Fibroblast of villous mesenchyme (primary cell): Measurements from ENCODE around the gene OSCP1. TPM values are rescaled to one million over a fixed set of nuclear protein-coding genes. Genes with fewer than 3 reads are reported as not detected.

Source experiments
- DNase-seq: peaks from one replicate; pipeline ENCODE4 v3.0.0-alpha.2; 2010; ENCODE audit warnings: low read depth
- H3K4me3 ChIP-seq: 2 replicates; pipeline ENCODE4 v1.5.1; 2011; ENCODE audit warnings: low read depth, mild to moderate bottlenecking, low read length
- total RNA-seq: library from RNA; depleted of rRNA; stranded (reverse); fragments of >200 nt; gene quantifications from 2 replicates; pipeline ENCODE4 v1.2.3, GENCODE V29; 2012
- TF ChIP-seq, protein P1 (sequence below): IDR thresholded peaks from 2 replicates; pipeline ENCODE4 v1.5.1; 2012; ENCODE audit warnings: low read depth, mild to moderate bottlenecking, low read length; ENCODE audit not compliant: insufficient read depth

OSCP1 gene
- total RNA-seq, 1 donor, result 6.0 TPM

GRCh38 chr1:36455386-36455785, 5.1 kb upstream of the OSCP1 start:
- TF ChIP-seq, protein P1, sequence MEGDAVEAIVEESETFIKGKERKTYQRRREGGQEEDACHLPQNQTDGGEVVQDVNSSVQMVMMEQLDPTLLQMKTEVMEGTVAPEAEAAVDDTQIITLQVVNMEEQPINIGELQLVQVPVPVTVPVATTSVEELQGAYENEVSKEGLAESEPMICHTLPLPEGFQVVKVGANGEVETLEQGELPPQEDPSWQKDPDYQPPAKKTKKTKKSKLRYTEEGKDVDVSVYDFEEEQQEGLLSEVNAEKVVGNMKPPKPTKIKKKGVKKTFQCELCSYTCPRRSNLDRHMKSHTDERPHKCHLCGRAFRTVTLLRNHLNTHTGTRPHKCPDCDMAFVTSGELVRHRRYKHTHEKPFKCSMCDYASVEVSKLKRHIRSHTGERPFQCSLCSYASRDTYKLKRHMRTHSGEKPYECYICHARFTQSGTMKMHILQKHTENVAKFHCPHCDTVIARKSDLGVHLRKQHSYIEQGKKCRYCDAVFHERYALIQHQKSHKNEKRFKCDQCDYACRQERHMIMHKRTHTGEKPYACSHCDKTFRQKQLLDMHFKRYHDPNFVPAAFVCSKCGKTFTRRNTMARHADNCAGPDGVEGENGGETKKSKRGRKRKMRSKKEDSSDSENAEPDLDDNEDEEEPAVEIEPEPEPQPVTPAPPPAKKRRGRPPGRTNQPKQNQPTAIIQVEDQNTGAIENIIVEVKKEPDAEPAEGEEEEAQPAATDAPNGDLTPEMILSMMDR, result no peak
- DNase-seq, result no peak
- H3K4me3 ChIP-seq, result no peak overlapping the region

DNA sequence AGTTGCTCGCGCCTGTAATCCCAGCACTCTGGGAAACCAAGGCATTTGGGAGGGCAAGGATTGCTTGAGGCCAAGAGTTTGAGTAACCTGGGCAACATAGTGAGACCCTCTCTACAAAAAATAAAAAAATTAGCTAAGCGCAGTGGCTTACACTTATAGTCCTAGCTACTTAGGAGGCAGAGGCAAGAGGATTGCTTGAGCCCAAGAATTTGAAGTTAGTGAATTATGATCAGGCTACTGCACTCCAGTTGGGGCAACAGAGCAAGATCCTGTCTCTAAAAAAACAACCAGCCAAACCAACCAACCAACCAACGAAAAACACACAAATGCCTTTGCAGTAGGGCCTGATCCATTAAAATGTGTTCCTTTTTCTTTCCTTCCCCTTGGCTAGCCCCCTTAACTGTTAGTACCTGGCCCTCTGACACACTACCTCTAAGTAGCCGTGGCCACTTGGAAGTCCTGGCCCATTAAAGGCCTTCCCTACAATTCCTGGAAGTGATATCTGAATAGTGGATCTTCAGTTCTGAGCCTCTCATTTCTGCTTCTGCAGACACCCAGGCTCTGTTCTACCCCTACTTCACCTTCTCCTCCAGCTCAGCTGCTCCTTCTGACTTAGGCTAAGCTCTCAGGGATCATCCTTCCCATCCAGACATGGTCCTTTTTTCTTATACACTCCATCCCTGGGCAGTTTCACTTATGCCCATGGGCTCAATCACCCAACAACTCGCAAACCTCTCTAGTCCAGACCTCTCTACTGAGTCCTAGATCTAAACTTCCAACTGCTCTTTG, 3.5 kb upstream of the OSCP1 start:
- no peak for DNase-seq
- TF ChIP-seq, protein P1, result no peak
- H3K4me3 ChIP-seq, result no peak overlapping the region

DNA sequence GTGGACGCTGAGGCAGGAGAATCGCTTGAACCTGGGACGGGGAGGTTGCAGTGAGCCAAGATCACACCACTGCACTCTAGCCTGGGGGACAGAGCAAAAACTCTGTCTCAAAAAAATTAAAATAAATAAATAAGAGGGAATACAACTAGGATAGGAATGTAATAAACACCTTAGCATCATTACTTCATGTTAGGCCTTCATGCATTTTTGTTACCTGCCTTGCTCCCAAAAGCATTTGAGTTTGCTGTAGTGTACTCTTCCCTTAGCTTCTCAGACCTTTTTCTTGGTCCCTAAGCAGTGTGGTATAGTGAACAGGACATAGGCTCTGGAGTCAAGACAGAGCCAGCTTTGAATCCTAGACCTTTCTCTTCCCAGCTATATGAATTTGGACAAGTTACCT, 2.8 kb upstream of the OSCP1 start:
- TF ChIP-seq, protein P1, result no peak
- no peak overlapping the region for H3K4me3 ChIP-seq
- DNase-seq, result no peak

DNA sequence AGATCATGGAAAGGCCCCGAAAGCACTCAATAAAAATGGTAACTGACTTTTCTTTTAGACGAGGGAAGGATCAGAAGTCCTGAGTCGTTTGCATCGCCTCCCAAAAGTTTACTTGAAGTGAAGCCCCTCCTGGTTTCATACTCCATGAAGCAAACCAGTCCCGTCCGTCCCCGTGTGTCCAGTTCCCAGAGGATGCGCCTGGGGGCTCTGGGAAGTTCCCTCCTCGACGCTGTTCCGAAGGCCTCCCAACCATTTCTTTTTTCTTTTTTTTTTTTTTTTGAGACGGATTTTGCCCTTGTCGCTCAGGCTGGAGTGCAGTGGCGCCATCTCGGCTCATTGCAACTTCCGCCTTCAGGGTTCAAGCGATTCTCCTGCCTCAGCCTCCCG, 661 bp upstream of the OSCP1 start:
- H3K4me3 ChIP-seq, result peak overlapping the region; percentile 69
- TF ChIP-seq, protein P1, result no peak
- DNase-seq, result no peak

DNA sequence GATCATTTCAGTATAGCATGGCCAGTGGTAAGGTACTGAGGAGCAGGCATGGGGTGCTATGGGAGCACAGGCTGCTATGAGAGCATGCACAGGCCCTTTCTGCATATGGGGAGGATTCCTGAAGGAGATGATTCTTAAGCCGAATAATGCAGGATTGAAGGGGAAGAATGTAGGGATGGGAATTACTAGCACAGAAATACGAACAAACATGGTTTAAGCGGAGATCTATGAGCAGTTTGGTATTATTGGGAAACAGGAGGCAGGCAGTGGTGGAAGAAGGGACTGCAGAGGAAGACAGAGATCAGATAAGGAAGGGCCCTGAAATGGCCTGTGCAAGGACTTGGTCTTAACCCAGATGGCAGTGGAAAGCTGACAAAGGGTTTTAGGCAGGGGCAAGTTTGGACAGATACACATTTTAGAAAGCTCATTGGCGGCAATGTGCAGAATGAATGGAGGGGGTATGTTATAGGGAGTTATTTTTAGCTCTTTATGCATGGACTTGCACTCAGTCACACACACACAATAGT, 1.7 kb downstream of the OSCP1 start:
- TF ChIP-seq, protein P1, result no peak
- no peak for DNase-seq
- H3K4me3 ChIP-seq, result no peak overlapping the region

GRCh38 chr1:36447450-36447849, 2.8 kb downstream of the OSCP1 start:
- H3K4me3 ChIP-seq, result no peak overlapping the region
- TF ChIP-seq, protein P1, result no peak
- no peak for DNase-seq
